SIG-M5 treated with dmso at 0.1 percent for 504 hours (cell line): ENCODE data around the gene DNM3.

Experiments used
- DNase-seq: peaks from one replicate; lab custom pipeline; 2025; ENCODE audit not compliant: unreplicated experiment; lab: John Stamatoyannopoulos, UW

Gene DNM3

DNA sequence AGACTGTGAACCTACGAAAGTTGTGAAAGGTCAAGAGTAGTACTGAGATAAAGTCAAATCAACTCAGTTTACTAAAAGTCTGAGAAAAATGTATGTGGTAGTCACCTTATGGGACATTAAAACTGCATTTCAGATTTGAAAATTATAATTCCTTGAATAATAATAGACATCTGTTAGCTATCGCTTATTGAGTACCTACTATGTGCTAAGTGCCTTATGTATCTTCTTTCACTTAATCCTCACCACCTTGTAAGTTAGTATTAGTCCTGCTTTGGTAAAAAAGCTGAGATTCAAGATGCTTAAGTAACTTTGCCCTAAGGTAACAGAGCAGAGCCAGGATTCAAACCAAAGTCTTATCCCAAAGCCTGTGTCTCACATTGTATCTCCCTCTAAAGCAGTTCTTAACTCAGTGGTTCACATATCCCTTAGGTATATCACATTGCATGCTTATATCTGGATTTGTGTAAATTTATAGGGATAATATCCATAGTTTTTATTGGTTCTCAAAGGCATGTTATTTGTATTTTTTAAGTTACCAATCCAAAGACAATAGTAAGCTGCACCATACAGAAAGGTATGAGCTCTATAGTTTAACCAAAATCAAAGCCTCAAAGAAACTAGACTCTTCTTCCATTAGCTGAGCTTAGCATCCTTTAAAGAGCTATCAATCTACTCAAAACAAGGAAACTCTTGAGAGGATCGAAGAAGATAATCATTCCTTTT is 601.7 kb downstream of the DNM3 start:
- DNase-seq: no peak

- peak; percentile 97 for DNase-seq
These were observed 602.6 kb downstream of the DNM3 start, which contains the start of gene PIGC for GRCh38 chr1:172443666-172444453. Gene PIGC (minus strand): TSS chr1:172444069. CDS start chr1:172442622, 1,447 bp downstream.

- no peak for DNase-seq
These were observed 605.2 kb downstream of the DNM3 start for GRCh38 chr1:172446547-172446946.

DNA sequence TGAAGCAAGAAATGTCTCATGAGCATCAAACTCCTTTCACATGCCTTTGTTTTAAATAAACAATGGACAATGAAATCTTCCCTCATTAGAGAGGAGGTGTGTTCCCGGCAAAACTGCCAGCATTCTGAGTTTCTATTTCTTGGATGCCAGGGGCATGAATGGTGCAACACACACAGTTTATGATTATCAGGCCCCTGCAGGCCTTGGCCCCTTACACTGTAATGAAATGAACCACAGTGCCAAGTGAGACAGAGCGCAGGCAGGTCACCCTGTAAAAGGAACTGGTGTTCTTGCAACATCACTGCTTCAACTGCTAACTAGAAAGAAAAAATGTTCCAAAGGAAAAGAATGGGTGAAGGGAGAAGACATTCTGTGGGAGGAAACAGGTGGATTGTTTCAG is 606.3 kb downstream of the DNM3 start:
- DNase-seq: peak; percentile 88

GRCh38 chr1:172448995-172449584 is 607.8 kb downstream of the DNM3 start:
- DNase-seq: peak; percentile 67

DNA sequence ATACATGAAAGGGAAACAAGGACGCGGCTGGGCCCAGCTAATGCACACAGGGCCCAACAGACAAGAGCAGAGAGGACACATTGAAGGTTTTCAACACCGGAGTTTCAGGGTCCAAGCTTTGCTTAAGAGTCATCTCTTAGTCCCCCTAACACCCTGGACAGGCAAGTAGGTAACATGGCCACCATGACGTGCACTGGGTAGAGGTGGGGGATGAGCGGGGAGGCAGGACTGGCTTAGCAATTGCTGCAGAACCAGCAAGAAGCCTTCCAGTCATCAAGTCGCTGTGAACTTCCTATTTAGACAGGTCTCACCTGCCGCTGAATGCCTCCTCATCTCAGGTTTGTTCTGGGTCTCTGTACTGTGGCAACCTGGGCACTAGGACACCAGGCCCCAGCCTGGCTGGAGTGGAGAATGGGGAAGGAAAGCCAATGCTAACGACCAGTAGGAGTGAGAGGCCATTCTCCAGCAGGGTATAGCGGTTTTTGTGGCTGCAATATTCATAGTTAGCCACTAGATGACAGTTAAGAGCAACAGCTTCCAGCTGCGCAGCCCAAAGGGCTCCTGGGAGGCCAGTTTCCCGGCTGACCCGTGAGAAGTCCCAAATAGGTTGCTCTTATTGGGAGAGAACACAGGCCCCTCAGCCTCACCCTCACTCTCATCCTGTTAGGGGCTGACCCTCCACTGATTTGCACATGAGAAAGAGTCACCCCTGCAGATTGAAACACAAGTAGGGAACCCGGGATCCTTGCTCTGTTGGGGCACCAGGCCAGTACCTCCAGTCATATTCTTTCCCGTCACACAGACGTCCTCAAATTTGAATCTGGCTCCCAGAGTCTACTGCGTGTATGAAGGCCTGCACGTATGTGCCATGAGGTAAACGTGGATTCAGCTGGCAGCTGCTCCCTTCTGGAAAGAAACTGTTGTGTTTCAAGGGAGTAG is 608.6 kb downstream of the DNM3 start:
- peak; percentile 89 for DNase-seq

DNA sequence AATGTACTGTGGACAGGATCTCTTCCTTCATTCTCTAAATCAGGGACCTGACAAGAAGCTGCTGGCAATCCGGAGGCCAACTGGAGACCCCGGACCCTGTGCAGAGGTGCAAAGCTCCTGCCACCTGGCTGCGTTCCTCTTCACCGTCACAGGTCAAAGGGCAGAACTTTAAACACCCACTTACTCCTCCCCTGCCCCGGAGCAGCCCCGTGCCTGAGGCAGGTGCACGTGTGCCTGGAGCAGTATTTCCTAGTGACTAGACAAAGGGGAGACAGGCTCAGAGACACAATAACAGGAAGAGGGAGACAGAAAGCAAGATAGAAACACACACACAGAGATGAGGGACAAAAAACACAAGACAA is 609.2 kb downstream of the DNM3 start:
- no peak for DNase-seq

- no peak for DNase-seq
These were observed 609.7 kb downstream of the DNM3 start for GRCh38 chr1:172451002-172451443.

- no peak for DNase-seq
These were observed 611.3 kb downstream of the DNM3 start for GRCh38 chr1:172452536-172453152.

GRCh38 chr1:172453153-172453545 is 611.9 kb downstream of the DNM3 start:
- DNase-seq: no peak

- DNase-seq: no peak
These were observed 612.3 kb downstream of the DNM3 start for GRCh38 chr1:172453607-172454006.

- DNase-seq: no peak
These were observed 614.2 kb downstream of the DNM3 start for GRCh38 chr1:172455451-172455850.

- DNase-seq: no peak
These were observed 615.1 kb downstream of the DNM3 start for GRCh38 chr1:172456344-172456769.

GRCh38 chr1:172457479-172458130 is 616.3 kb downstream of the DNM3 start:
- DNase-seq: no peak

- no peak for DNase-seq
These were observed 618.9 kb downstream of the DNM3 start for GRCh38 chr1:172460177-172460576.

- no peak for DNase-seq
These were observed 619.6 kb downstream of the DNM3 start for GRCh38 chr1:172460887-172461315.
